H1 (cell line): Measurements from ENCODE around the gene MYO9A. TPM values are rescaled to one million over a fixed set of nuclear protein-coding genes. Genes with fewer than 3 reads are reported as not detected.
"Not testable (repeated sequence)": the region's sequence is repeated elsewhere in the genome, so short reads cannot be mapped to it uniquely, and the experiment has no call there.

Source experiments
- CTCF ChIA-PET: fragments of 300-600 bp; sonication (Branson Sonifier 250); formaldehyde crosslinking; loops from one replicate; lab custom pipeline; 2021; ENCODE audit not compliant: partially characterized antibody; lab: Charles Lee
- POLR2A ChIA-PET: fragments of 300-600 bp; sonication (Branson Sonifier 250); formaldehyde crosslinking; loops from one replicate; lab custom pipeline; 2021; ENCODE audit warnings: inconsistent platforms; ENCODE audit not compliant: partially characterized antibody; lab: Charles Lee
- DNase-seq, 2 experiments: peaks; one replicate each; pipeline versions ENCODE4 v3.0.0 to v3.0.0-alpha.2; 2010 to 2022; ENCODE audit warnings: low spot score in 2 of 2, low read depth in 1 of 2, mixed read lengths in 1 of 2
- FAIRE-seq: peaks from 2 replicates; lab custom pipeline; 2011; peaks lifted over from hg19 to GRCh38; lab: Jason Lieb, UNC
- H2AFZ ChIP-seq: 2 replicates; pipeline ENCODE4 v1.8.1; 2012; ENCODE audit warnings: low read length, inconsistent platforms
- H2AK5ac ChIP-seq: 2 replicates; pipeline ENCODE4 v1.6.1; 2013; ENCODE audit warnings: low read depth, low read length
- H2BK120ac ChIP-seq: replicated peaks from 2 replicates; pipeline ENCODE3; 2013; ENCODE audit warnings: low read depth, low read length, inconsistent platforms
- H2BK12ac ChIP-seq: 2 replicates; pipeline ENCODE4 v1.6.1; 2013; ENCODE audit warnings: low read depth, low read length
- H2BK15ac ChIP-seq: 2 replicates; pipeline ENCODE4 v1.6.1; 2013; ENCODE audit warnings: low read length
- H2BK20ac ChIP-seq: 2 replicates; pipeline ENCODE4 v1.6.1; 2013; ENCODE audit warnings: low read length
- H2BK5ac ChIP-seq: 2 replicates; pipeline ENCODE4 v1.6.1; 2013; ENCODE audit warnings: low read depth, low read length
- H3K14ac ChIP-seq: 2 replicates; pipeline ENCODE4 v1.6.1; 2013; ENCODE audit warnings: inconsistent platforms; ENCODE audit not compliant: insufficient read length
- H3K18ac ChIP-seq: 2 replicates; pipeline ENCODE4 v1.6.1; 2013; ENCODE audit warnings: low read length; ENCODE audit errors: extremely low read depth
- H3K23ac ChIP-seq: 2 replicates; pipeline ENCODE4 v1.6.1; 2013; ENCODE audit warnings: inconsistent platforms; ENCODE audit not compliant: insufficient read length
- H3K23me2 ChIP-seq: 2 replicates; pipeline ENCODE4 v1.6.1; 2013; ENCODE audit warnings: low read depth, low read length
- H3K27ac ChIP-seq: 2 replicates; pipeline ENCODE4 v1.6.1; 2011; ENCODE audit warnings: low read depth, low read length, inconsistent platforms
- H3K27me3 ChIP-seq, 4 experiments: replicated peaks in 1 of 4; 1 replicate in 1 of 4; 2 replicates in 3 of 4; pipeline versions ENCODE4 v1.6.1 to v1.8.1; 2011 to 2013; ENCODE audit warnings: low read length in 3 of 4, mild to moderate bottlenecking in 3 of 4, inconsistent platforms in 2 of 4, mixed read lengths in 2 of 4, moderate library complexity in 1 of 4; ENCODE audit not compliant: control insufficient read depth in 3 of 4, insufficient read depth in 3 of 4; ENCODE audit errors: extremely low read depth in 1 of 4
- H3K36me3 ChIP-seq, 4 experiments: 2 replicates each; pipeline versions ENCODE4 v1.6.1 to v1.8.1; 2011 to 2013; ENCODE audit warnings: mild to moderate bottlenecking in 4 of 4, low read length in 3 of 4, moderate library complexity in 2 of 4, control low read depth in 1 of 4, inconsistent platforms in 1 of 4; ENCODE audit not compliant: insufficient read depth in 4 of 4, control insufficient read depth in 2 of 4
- H3K4ac ChIP-seq: replicated peaks from 2 replicates; pipeline ENCODE3; 2013; ENCODE audit warnings: low read length, low read depth, mixed read lengths, inconsistent platforms; ENCODE audit not compliant: insufficient read length
- H3K4me1 ChIP-seq, 4 experiments: replicated peaks in 1 of 4; 1 replicate in 1 of 4; 2 replicates in 3 of 4; pipeline versions ENCODE4 v1.6.1 to v1.8.1; 2011 to 2013; ENCODE audit warnings: low read length in 3 of 4, inconsistent platforms in 2 of 4, mixed read lengths in 1 of 4; ENCODE audit not compliant: insufficient read depth in 4 of 4, control insufficient read depth in 3 of 4
- H3K4me2 ChIP-seq, 2 experiments: 2 replicates each; pipeline versions ENCODE4 v1.6.1 to v1.8.1; 2011 to 2013; ENCODE audit warnings: low read depth in 2 of 2, low read length in 2 of 2, control low read depth in 1 of 2, inconsistent platforms in 1 of 2, mild to moderate bottlenecking in 1 of 2; ENCODE audit not compliant: insufficient read depth in 1 of 2
- H3K4me3 ChIP-seq, 4 experiments: fragments of 200-600, 300-600 bp in 1 of 4; sonication (generic), shearing (Covaris generic), sonication (Bioruptor Twin) in 1 of 4; 2 replicates each; pipeline versions ENCODE4 v1.5.1 to v1.8.1; 2011 to 2016; ENCODE audit warnings: low read length in 4 of 4, low read depth in 3 of 4, control low read depth in 2 of 4, inconsistent platforms in 2 of 4, mild to moderate bottlenecking in 2 of 4, mixed read lengths in 1 of 4, moderate library complexity in 1 of 4; ENCODE audit not compliant: insufficient read depth in 2 of 4; ENCODE audit errors: extremely low read depth in 1 of 4
- H3K56ac ChIP-seq: replicated peaks from 2 replicates; pipeline ENCODE3; 2013; ENCODE audit warnings: low read depth, mild to moderate bottlenecking, mixed read lengths, low read length, inconsistent platforms; ENCODE audit not compliant: insufficient read length
- H3K79me1 ChIP-seq: 2 replicates; pipeline ENCODE4 v1.6.1; 2013; ENCODE audit warnings: low read depth, low read length, control low read depth
- H3K79me2 ChIP-seq, 2 experiments: 2 replicates each; pipeline versions ENCODE4 v1.6.1 to v1.8.1; 2012 to 2013; ENCODE audit warnings: low read length in 2 of 2, mild to moderate bottlenecking in 2 of 2, inconsistent platforms in 1 of 2; ENCODE audit not compliant: insufficient read depth in 2 of 2, control insufficient read depth in 1 of 2
- H3K9ac ChIP-seq, 4 experiments: replicated peaks in 1 of 4; 1 replicate in 1 of 4; 2 replicates in 3 of 4; pipeline versions ENCODE4 v1.6.1 to v1.8.1; 2011 to 2013; ENCODE audit warnings: low read depth in 3 of 4, low read length in 3 of 4, control low read depth in 2 of 4, mild to moderate bottlenecking in 2 of 4, moderate library complexity in 2 of 4, inconsistent platforms in 1 of 4; ENCODE audit errors: extremely low read depth in 1 of 4
- H3K9me3 ChIP-seq, 2 experiments: 2 replicates each; pipeline versions ENCODE4 v1.6.1 to v1.8.1; 2012 to 2013; ENCODE audit warnings: mild to moderate bottlenecking in 2 of 2, moderate library complexity in 2 of 2, control low read depth in 1 of 2, inconsistent platforms in 1 of 2, low read depth in 1 of 2, low read length in 1 of 2, mixed read lengths in 1 of 2; ENCODE audit not compliant: insufficient read depth in 2 of 2
- H4K20me1 ChIP-seq, 2 experiments: replicated peaks in 1 of 2; 2 replicates each; pipeline versions ENCODE3 to v1.8.1; 2011 to 2013; ENCODE audit warnings: inconsistent platforms in 2 of 2, low read length in 2 of 2, mild to moderate bottlenecking in 1 of 2; ENCODE audit not compliant: insufficient read depth in 2 of 2, control insufficient read depth in 1 of 2
- H4K5ac ChIP-seq: 2 replicates; pipeline ENCODE4 v1.6.1; 2013; ENCODE audit warnings: low read length, low read depth, mixed read lengths, inconsistent platforms; ENCODE audit not compliant: insufficient read length
- H4K8ac ChIP-seq: 2 replicates; pipeline ENCODE4 v1.8.0; 2013; ENCODE audit warnings: mild to moderate bottlenecking, moderate library complexity, low read length, inconsistent platforms; ENCODE audit not compliant: insufficient read depth; ENCODE audit errors: extremely low read depth
- H4K91ac ChIP-seq: replicated peaks from 2 replicates; pipeline ENCODE3; 2013; ENCODE audit warnings: low read length, mixed read lengths, inconsistent platforms; ENCODE audit not compliant: insufficient read length
- ATF2 ChIP-seq: IDR thresholded peaks from 2 replicates; pipeline ENCODE4 v1.6.1; 2012; ENCODE audit warnings: low read length, inconsistent platforms
- POU5F1 ChIP-seq: IDR thresholded peaks from 2 replicates; pipeline ENCODE4 v1.6.1; 2011; ENCODE audit warnings: low read depth, mild to moderate bottlenecking, low read length, moderate library complexity
- WGBS, 2 experiments: shearing (Covaris generic) in 1 of 2; methylation state at CpG; one replicate each; pipeline versions ENCODE4 v1.1.6 to v1.1.7; 2013 to 2015; ENCODE audit warnings: low lambda C conversion rate in 2 of 2, mixed read lengths in 2 of 2, inconsistent platforms in 1 of 2, low coverage in 1 of 2, missing lambda C conversion rate in 1 of 2; ENCODE audit not compliant: insufficient replicate concordance in 2 of 2, insufficient coverage in 1 of 2, insufficient read length in 1 of 2; ENCODE audit errors: extremely low coverage in 1 of 2, missing lambda C conversion rate in 1 of 2; 5-methylcytosine and 5-hydroxymethylcytosine counted together
- polyA plus RNA-seq, 7 experiments: library from polyadenylated mRNA; depleted of rRNA in 3 of 7; stranded (reverse) in 5 of 7; unstranded in 2 of 7; fragments of >200 nt in 5 of 7; fragments of 200-250 nt in 2 of 7; gene quantifications; 1 replicate in 5 of 7; 2 replicates in 1 of 7; 4 replicates in 1 of 7; pipeline versions ENCODE4 v1.2.1 to v1.2.3, GENCODE V29; 2011 to 2013; ENCODE audit warnings: missing spikeins in 2 of 7, mixed read lengths in 2 of 7
- total RNA-seq: library from RNA; stranded (reverse); fragmentation: NEBNext Ultra II Directional; extraction: Animal tissue kit (Norgen Biotek cat#: 25700); gene quantifications from 2 replicates; pipeline ENCODE4 v1.2.1, GENCODE V29; 2021

Gene MYO9A
- total and polyA plus RNA-seq, 2 of the 8 experiments (the other 6 are each of a cell fraction or from before 2014, with no cell fraction given): 3.9 to 26.0 TPM

GRCh38 chr15:72105111-72105510 is 12.8 kb downstream of the MYO9A start (continued):
- no peak for TF ChIP-seq ATF2
- no peak for TF ChIP-seq POU5F1

- WGBS, 2 experiments: no CpG with 5 or more reads among the region's 33 CpGs
Measured at GRCh38 chr15:72100551-72100950, 17.4 kb downstream of the MYO9A start.

More at GRCh38 chr15:72100551-72100950, 17.4 kb downstream of the MYO9A start:
- H4K91ac ChIP-seq, H3K23me2 ChIP-seq, H2AFZ ChIP-seq, H4K8ac ChIP-seq, H2BK20ac ChIP-seq, CTCF ChIA-PET, H3K4me3 ChIP-seq, H3K14ac ChIP-seq, H3K9me3 ChIP-seq, H3K18ac ChIP-seq, H2BK120ac ChIP-seq, H3K79me2 ChIP-seq, DNase-seq, H3K36me3 ChIP-seq, H2BK5ac ChIP-seq, H3K27me3 ChIP-seq, H2BK12ac ChIP-seq, H2BK15ac ChIP-seq, H2AK5ac ChIP-seq, H4K5ac ChIP-seq, H3K4ac ChIP-seq, H3K4me2 ChIP-seq, H3K79me1 ChIP-seq, POLR2A ChIA-PET, H4K20me1 ChIP-seq, H3K27ac ChIP-seq, H3K9ac ChIP-seq, H3K23ac ChIP-seq, FAIRE-seq, H3K56ac ChIP-seq, H3K4me1 ChIP-seq: not testable (repeated sequence)
